H9 (cell line): Measurements from ENCODE around the gene GMPR. TPM values are rescaled to one million over a fixed set of nuclear protein-coding genes. Genes with fewer than 3 reads are reported as not detected.
A peak's percentile ranks its signal among the peaks of the same experiment; 100 is the strongest.

ENCODE experiments used
- DNase-seq: peaks from one replicate; pipeline ENCODE4 v3.0.0-alpha.2; 2017
- H2AFZ ChIP-seq: one replicate; pipeline ENCODE4 v1.6.1; 2013; ENCODE audit warnings: mild to moderate bottlenecking, low read length, control low read depth, moderate library complexity
- H2AK5ac ChIP-seq: 2 replicates; pipeline ENCODE4 v1.6.1; 2013; ENCODE audit warnings: low read length, control low read depth, mixed read lengths; ENCODE audit not compliant: insufficient read length
- H2BK120ac ChIP-seq: one replicate; pipeline ENCODE4 v1.6.1; 2013; ENCODE audit warnings: low read depth, mild to moderate bottlenecking, low read length, control low read depth, inconsistent platforms; ENCODE audit not compliant: poor library complexity, severe bottlenecking
- H2BK12ac ChIP-seq: 2 replicates; pipeline ENCODE4 v1.6.1; 2013; ENCODE audit warnings: low read length, control low read depth, mixed read lengths, low read depth; ENCODE audit not compliant: insufficient read length
- H2BK15ac ChIP-seq: 2 replicates; pipeline ENCODE4 v1.6.1; 2013; ENCODE audit warnings: low read depth, low read length, control low read depth
- H2BK20ac ChIP-seq: one replicate; pipeline ENCODE4 v1.6.1; 2013; ENCODE audit warnings: low read depth, mild to moderate bottlenecking, low read length, control low read depth, inconsistent platforms; ENCODE audit not compliant: poor library complexity, severe bottlenecking
- H2BK5ac ChIP-seq: 2 replicates; pipeline ENCODE4 v1.6.1; 2013; ENCODE audit warnings: low read length, control low read depth, mixed read lengths; ENCODE audit not compliant: insufficient read length
- H3K14ac ChIP-seq: 2 replicates; pipeline ENCODE4 v1.6.1; 2013; ENCODE audit warnings: low read length, control low read depth; ENCODE audit not compliant: insufficient read depth
- H3K18ac ChIP-seq: 2 replicates; pipeline ENCODE4 v1.6.1; 2013; ENCODE audit warnings: low read depth, mild to moderate bottlenecking, mixed read lengths, low read length, control low read depth; ENCODE audit not compliant: insufficient read length
- H3K23ac ChIP-seq: 2 replicates; pipeline ENCODE4 v1.6.1; 2013; ENCODE audit warnings: low read length, control low read depth, mixed read lengths, low read depth; ENCODE audit not compliant: insufficient read length
- H3K23me2 ChIP-seq: 2 replicates; pipeline ENCODE4 v1.6.1; 2013; ENCODE audit warnings: low read depth, mild to moderate bottlenecking, mixed read lengths, low read length, control low read depth; ENCODE audit not compliant: insufficient read length, poor library complexity, severe bottlenecking
- H3K27ac ChIP-seq: 2 replicates; pipeline ENCODE4 v1.5.1; 2013; ENCODE audit warnings: low read length, control low read depth, mixed read lengths, low read depth; ENCODE audit not compliant: insufficient read length
- H3K27me3 ChIP-seq: 2 replicates; pipeline ENCODE4 v1.6.1; 2013; ENCODE audit warnings: low read length, control low read depth, inconsistent platforms; ENCODE audit not compliant: insufficient read depth
- H3K4ac ChIP-seq: 2 replicates; pipeline ENCODE4 v1.6.1; 2013; ENCODE audit warnings: low read depth, mild to moderate bottlenecking, control low read depth, inconsistent platforms, low read length, moderate library complexity
- H3K4me1 ChIP-seq: 2 replicates; pipeline ENCODE4 v1.6.1; 2013; ENCODE audit warnings: low read length, control low read depth, inconsistent platforms; ENCODE audit not compliant: insufficient read depth
- H3K4me2 ChIP-seq: 2 replicates; pipeline ENCODE4 v1.6.1; 2013; ENCODE audit warnings: low read length, control low read depth, mixed read lengths; ENCODE audit not compliant: insufficient read length, insufficient read depth
- H3K56ac ChIP-seq: 2 replicates; pipeline ENCODE4 v1.6.1; 2013; ENCODE audit warnings: low read depth, mild to moderate bottlenecking, mixed read lengths, low read length, control low read depth; ENCODE audit not compliant: insufficient read length
- H3K79me1 ChIP-seq: 2 replicates; pipeline ENCODE4 v1.6.1; 2013; ENCODE audit warnings: low read depth, mild to moderate bottlenecking, moderate library complexity, low read length, control low read depth, inconsistent platforms; ENCODE audit not compliant: insufficient read depth, poor library complexity, severe bottlenecking
- H3K79me2 ChIP-seq: 2 replicates; pipeline ENCODE4 v1.6.1; 2013; ENCODE audit warnings: low read length, control low read depth, inconsistent platforms; ENCODE audit not compliant: insufficient read depth
- H3K9ac ChIP-seq: 2 replicates; pipeline ENCODE4 v1.6.1; 2013; ENCODE audit warnings: low read length, control low read depth, mixed read lengths; ENCODE audit not compliant: insufficient read length; ENCODE audit errors: extremely low read depth
- H3K9me3 ChIP-seq: one replicate; pipeline ENCODE4 v1.6.1; 2013; ENCODE audit warnings: low read depth, low read length, inconsistent platforms; ENCODE audit not compliant: control insufficient read depth
- H3T11ph ChIP-seq: one replicate; pipeline ENCODE4 v1.6.1; 2013; ENCODE audit warnings: mild to moderate bottlenecking, low read length, control low read depth, inconsistent platforms
- H4K20me1 ChIP-seq: one replicate; pipeline ENCODE4 v1.6.1; 2013; ENCODE audit not compliant: control insufficient read depth, insufficient read length, insufficient read depth
- H4K5ac ChIP-seq: 2 replicates; pipeline ENCODE4 v1.6.1; 2013; ENCODE audit warnings: low read depth, mild to moderate bottlenecking, mixed read lengths, low read length, control low read depth; ENCODE audit not compliant: insufficient read length
- H4K8ac ChIP-seq: replicated peaks from 2 replicates; pipeline ENCODE4 v1.6.1; 2013; ENCODE audit warnings: low read length, control low read depth, mixed read lengths, low read depth; ENCODE audit not compliant: insufficient read length
- H4K91ac ChIP-seq: 2 replicates; pipeline ENCODE4 v1.6.1; 2013; ENCODE audit warnings: low read depth, mild to moderate bottlenecking, moderate library complexity, mixed read lengths, low read length, control low read depth; ENCODE audit not compliant: insufficient read length
- H3K27ac Mint-ChIP-seq, 3 experiments: 2 replicates in 2 of 3; 3 replicates in 1 of 3; pipeline ENCODE4 v1.8.0; 2020 to 2021; ENCODE audit warnings: mixed read lengths in 3 of 3, mild to moderate bottlenecking in 1 of 3, moderate library complexity in 1 of 3
- H3K27me3 Mint-ChIP-seq: 2 replicates; pipeline ENCODE4 v1.8.0; 2021; ENCODE audit warnings: low read depth, mild to moderate bottlenecking, moderate library complexity, mixed read lengths
- H3K36me3 Mint-ChIP-seq, 3 experiments: 2 replicates in 2 of 3; 3 replicates in 1 of 3; pipeline ENCODE4 v1.8.0; 2020 to 2021; ENCODE audit warnings: low read depth in 3 of 3, mixed read lengths in 3 of 3; ENCODE audit not compliant: insufficient read depth in 1 of 3
- H3K4me1 Mint-ChIP-seq, 2 experiments: 2 replicates each; pipeline ENCODE4 v1.8.0; 2020; ENCODE audit warnings: mixed read lengths in 2 of 2
- H3K4me3 Mint-ChIP-seq, 2 experiments: 2 replicates in 1 of 2; 3 replicates in 1 of 2; pipeline ENCODE4 v1.8.0; 2020 to 2021; ENCODE audit warnings: mild to moderate bottlenecking in 2 of 2, mixed read lengths in 2 of 2, moderate library complexity in 1 of 2
- H3K9me3 Mint-ChIP-seq, 2 experiments: 2 replicates in 1 of 2; 3 replicates in 1 of 2; pipeline ENCODE4 v1.8.0; 2020; ENCODE audit warnings: mild to moderate bottlenecking in 2 of 2, mixed read lengths in 2 of 2, moderate library complexity in 1 of 2
- CTCF ChIP-seq: fragments of 200-600 bp; sonication (generic); conservative IDR thresholded peaks from 3 replicates; pipeline ENCODE4 v1.8.0; 2021; ENCODE audit warnings: antibody characterized with exemption, mild to moderate bottlenecking
- WGBS: extraction: QIAGEN DNeasy Blood & Tissue Kit; methylation state at CpG from one replicate; pipeline ENCODE4 v1.1.7; 2013; ENCODE audit warnings: missing lambda C conversion rate, low lambda C conversion rate, mixed read lengths; ENCODE audit not compliant: insufficient read length; ENCODE audit errors: extremely low coverage; 5-methylcytosine and 5-hydroxymethylcytosine counted together
- total RNA-seq: library from RNA; stranded (reverse); gene quantifications from 2 replicates; pipeline ENCODE4 v1.2.1, GENCODE V29; 2021

Gene GMPR
- total RNA-seq, 1 experiment from 2014 or later = 0.70 TPM

- H2BK15ac ChIP-seq = no peak overlapping the region
- H3K27me3 ChIP-seq = no peaks in the 10 kb centered on the region
- no peak overlapping the region for H4K8ac ChIP-seq
- H3T11ph ChIP-seq = no peak overlapping the region
- H3K9me3 Mint-ChIP-seq = no peaks in the 10 kb centered on the region; a peak in 1 of 5 replicates
- no peaks in the 10 kb centered on the region for H3K79me1 ChIP-seq
- no peak overlapping the region for H3K18ac ChIP-seq
- no peak overlapping the region for H2AK5ac ChIP-seq
- no peak overlapping the region for H2BK12ac ChIP-seq
- no peak overlapping the region for H2BK5ac ChIP-seq
- H4K5ac ChIP-seq = no peak overlapping the region
- H3K79me2 ChIP-seq = no peaks in the 10 kb centered on the region
- H3K27me3 Mint-ChIP-seq = no peaks in the 10 kb centered on the region
- no CpG with 5 or more reads among the region's 18 CpGs for WGBS
- H3K56ac ChIP-seq = no peak overlapping the region
- no peaks in the 10 kb centered on the region; a peak in 1 of 7 replicates for H3K36me3 Mint-ChIP-seq
- H4K20me1 ChIP-seq = no peaks in the 10 kb centered on the region
- no peak overlapping the region for H3K27ac ChIP-seq
- no peaks in the 10 kb centered on the region for H3K23me2 ChIP-seq
- no peak overlapping the region for H3K4me2 ChIP-seq
- no peak overlapping the region for H4K91ac ChIP-seq
- H2AFZ ChIP-seq = no peak overlapping the region
- no peak overlapping the region for H2BK120ac ChIP-seq
- peak; percentile 87 for DNase-seq
- H3K4me3 Mint-ChIP-seq = no peak overlapping the region; a peak in 1 of 5 replicates
- TF ChIP-seq CTCF = peak; percentile 77
- H3K4ac ChIP-seq = no peak overlapping the region; the same call in 1 of the 2 replicates
- H3K14ac ChIP-seq = 0 out of 2 replicates have a peak overlapping the region, but pooled peaks have one; percentile 54
- H3K4me1 ChIP-seq = no peaks in the 10 kb centered on the region
- no peak overlapping the region for H3K9ac ChIP-seq
- no peak overlapping the region for H2BK20ac ChIP-seq
- H3K9me3 ChIP-seq = no peaks in the 10 kb centered on the region
- no peak overlapping the region for H3K23ac ChIP-seq
- peaks cover 6 to 15% of the 10 kb centered on the region in 2 experiments for H3K4me1 Mint-ChIP-seq
- H3K27ac Mint-ChIP-seq = peak overlapping the region; percentile 17 to 60 (median 26); a peak in 4 of 7 replicates
Observed at GRCh38 chr6:16277101-16277981, 39.0 kb downstream of the GMPR start.
